Measurements from ENCODE around the gene ELN.

ELN gene

GRCh38 chr7:74001150-74001494 lies 26.9 kb upstream of the ELN start:
- no peak for TF ChIP-seq CTCF (conservative IDR thresholded peaks at IDR 0.05; ENCODE audit: low read depth, low read length)
- no peak overlapping the region for H3K4me3 ChIP-seq (ENCODE audit: low read length)
- DNase-seq (ENCODE audit: low read depth) = no peak

- no peak for TF ChIP-seq CTCF (conservative IDR thresholded peaks at IDR 0.05; ENCODE audit: low read depth, low read length)
- no peak for DNase-seq (ENCODE audit: low read depth)
- no peak overlapping the region for H3K4me3 ChIP-seq (ENCODE audit: low read length)
These were observed 25.4 kb upstream of the ELN start for GRCh38 chr7:74002474-74003017.

- TF ChIP-seq CTCF (conservative IDR thresholded peaks at IDR 0.05; ENCODE audit: low read depth, low read length) = no peak
- no peak overlapping the region for H3K4me3 ChIP-seq (ENCODE audit: low read length)
- no peak for DNase-seq (ENCODE audit: low read depth)
These were observed 24.4 kb upstream of the ELN start for GRCh38 chr7:74003621-74004020.

- H3K4me3 ChIP-seq (ENCODE audit: low read length) = no peak overlapping the region
- TF ChIP-seq CTCF (conservative IDR thresholded peaks at IDR 0.05; ENCODE audit: low read depth, low read length) = no peak
- no peak for DNase-seq (ENCODE audit: low read depth)
These were observed 21.9 kb upstream of the ELN start for GRCh38 chr7:74006032-74006431.

GRCh38 chr7:74006451-74007241 lies 21.3 kb upstream of the ELN start:
- no peak overlapping the region for H3K4me3 ChIP-seq (ENCODE audit: low read length)
- no peak for DNase-seq (ENCODE audit: low read depth)
- no peak for TF ChIP-seq CTCF (conservative IDR thresholded peaks at IDR 0.05; ENCODE audit: low read depth, low read length)

- no peak for TF ChIP-seq CTCF (conservative IDR thresholded peaks at IDR 0.05; ENCODE audit: low read depth, low read length)
- DNase-seq (ENCODE audit: low read depth) = no peak
- H3K4me3 ChIP-seq (ENCODE audit: low read length) = no peak overlapping the region
These were observed 20.8 kb upstream of the ELN start for GRCh38 chr7:74007242-74007567.

- no peak overlapping the region for H3K4me3 ChIP-seq (ENCODE audit: low read length)
- DNase-seq (ENCODE audit: low read depth) = no peak
- TF ChIP-seq CTCF (conservative IDR thresholded peaks at IDR 0.05; ENCODE audit: low read depth, low read length) = no peak
These were observed 19.3 kb upstream of the ELN start for GRCh38 chr7:74008687-74009086.
